Bone marrow (tissue), 2 donors: ENCODE results near the gene ADAP1.

Experiments used
- DNase-seq, 2 donors: peaks; one replicate each; lab custom pipeline; 2025; lab: John Stamatoyannopoulos, UW

ADAP1 gene

DNA sequence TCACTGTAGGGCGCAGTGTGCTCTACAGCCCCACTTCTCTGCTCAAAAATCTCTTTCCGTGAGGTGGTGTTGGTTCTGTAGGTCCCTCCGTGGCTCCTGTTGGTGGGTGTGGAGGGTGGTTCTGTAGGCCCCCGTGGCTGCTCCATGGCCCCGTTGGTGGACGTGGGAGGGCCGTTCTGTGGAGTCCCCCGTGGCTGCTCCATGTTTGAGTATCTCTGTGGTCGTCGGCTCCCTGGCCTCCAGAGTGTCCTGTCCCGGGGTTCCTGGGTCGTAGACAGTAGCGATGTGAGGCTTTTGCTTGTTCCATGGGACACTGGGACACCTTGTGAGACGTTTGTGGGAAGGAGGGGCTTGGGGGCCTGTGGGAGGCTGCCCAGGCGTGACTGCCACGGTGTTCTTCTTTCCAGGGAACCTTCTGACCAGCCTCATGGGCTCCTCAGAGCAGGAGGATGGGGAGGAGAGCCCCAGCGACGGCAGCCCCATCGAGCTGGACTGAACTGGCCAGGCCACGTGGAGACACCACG, 59.5 kb downstream of the ADAP1 start:
- DNase-seq, result no peak

DNA sequence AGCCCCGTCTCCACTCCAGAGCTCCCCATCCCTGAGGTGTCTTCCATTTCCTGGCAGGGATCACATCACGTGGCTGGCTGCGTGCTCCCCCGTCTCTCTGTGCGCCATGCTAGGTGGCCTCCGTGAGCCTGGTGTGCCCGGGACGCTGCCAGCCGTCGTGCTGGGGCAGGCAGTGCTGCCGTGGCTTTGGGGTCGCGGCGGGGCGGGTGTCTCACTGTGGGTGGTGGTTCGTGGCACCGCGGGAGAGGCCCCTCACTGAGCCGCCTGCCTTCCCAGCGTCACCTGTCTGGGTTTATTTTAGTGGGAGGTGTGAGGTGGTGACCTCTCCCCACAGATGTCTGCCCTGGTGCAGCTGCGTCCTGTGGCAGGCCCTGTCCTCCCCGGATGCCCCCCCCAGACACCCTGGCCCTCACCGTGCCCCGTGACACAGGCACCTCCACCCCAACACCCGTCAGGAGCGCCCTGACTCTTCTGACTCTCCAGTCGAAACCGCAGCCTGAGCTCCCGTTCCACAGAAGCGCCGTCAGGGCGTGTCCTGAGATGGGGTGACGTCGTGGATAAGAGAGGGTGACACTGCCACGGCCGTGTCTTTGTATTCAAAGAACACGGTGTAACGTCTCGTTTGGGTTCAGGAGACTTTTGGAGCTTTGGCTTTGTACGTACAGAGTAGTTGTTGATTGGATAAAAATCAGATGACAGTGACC, 60.2 kb downstream of the ADAP1 start:
- DNase-seq, result no peak

DNA sequence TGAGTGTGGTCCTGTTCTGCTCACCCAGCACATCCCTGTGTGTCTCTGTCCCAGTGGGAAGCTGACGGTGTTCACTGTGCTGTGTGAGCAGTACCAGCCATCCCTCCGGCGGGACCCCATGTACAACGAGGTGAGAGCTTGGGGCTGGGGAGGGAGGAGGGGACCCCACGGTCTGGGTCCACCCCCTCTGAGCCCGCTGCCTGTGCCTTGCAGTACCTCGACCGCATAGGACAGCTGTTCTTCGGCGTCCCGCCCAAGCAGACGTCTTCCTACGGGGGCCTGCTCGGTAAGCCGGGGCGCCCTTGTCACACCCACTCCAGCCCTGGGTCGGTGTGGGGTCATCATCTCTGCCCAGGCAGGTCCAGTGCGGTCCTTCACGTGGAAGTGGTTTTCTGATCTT, 60.8 kb downstream of the ADAP1 start:
- no peak for DNase-seq

DNA sequence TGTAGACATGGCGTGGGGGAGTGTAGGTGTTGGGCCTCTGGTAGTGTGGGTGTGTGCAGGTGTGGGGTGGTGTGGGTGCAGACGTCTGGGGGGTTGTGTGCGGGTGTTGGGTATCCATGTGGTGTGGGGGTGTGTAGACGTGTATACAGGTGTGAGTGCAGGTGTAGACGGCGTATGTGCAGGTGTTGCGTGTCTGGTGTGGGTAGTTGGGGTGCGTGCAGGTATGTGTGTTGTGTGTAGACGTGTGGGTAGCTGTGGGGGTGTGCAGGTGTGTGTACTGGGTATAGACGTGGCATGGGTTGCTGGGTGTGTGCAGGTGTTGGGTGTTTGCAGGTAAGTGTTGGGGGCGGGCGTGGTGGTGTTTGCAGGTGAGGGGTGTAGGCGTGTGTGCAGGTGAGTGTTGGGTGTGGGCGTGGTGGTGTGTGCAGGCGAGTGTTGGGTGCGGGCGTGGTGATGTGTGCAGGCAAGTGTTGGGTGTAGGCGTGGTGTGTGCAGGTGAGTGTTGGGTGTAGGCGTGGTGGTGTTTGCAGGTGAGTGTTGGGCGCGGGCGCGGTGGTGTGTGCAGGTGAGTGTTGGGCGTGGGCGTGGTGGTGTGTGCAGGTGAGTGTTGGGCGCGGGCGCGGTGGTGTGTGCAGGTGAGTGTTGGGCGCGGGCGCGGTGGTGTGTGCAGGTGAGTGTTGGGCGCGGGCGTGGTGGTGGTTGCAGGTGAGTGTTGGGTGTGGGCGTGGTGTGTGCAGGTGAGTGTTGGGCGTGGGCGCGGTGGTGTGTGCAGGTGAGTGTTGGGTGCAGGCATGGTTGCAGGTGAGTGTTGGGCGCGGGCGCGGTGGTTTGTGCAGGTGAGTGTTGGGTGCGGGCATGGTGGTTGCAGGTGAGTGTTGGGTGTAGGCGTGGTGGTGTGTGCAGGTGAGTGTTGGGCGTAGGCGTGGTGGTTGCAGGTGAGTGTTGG, 61.6 kb downstream of the ADAP1 start:
- no peak for DNase-seq

DNA sequence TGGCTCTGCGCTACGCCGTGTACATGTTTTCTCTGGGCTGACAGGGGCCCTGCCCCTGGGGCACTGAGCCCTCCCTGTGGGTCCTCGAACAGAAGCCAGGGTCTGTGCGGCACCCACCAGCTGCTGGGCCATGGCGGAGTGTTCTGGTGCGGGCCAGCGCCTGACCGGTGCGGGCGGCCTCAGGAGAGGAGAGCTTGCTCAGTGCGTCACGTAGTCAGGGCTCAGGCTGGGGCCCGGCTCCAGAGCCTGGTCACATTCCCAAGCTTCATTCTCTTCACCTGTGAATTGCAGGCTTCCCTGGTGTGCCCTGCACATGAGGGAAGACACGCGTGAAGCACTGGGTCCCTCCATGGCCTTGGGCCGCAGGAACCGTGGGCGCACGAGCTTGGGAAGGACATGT, 62.7 kb downstream of the ADAP1 start:
- DNase-seq, result no peak

DNA sequence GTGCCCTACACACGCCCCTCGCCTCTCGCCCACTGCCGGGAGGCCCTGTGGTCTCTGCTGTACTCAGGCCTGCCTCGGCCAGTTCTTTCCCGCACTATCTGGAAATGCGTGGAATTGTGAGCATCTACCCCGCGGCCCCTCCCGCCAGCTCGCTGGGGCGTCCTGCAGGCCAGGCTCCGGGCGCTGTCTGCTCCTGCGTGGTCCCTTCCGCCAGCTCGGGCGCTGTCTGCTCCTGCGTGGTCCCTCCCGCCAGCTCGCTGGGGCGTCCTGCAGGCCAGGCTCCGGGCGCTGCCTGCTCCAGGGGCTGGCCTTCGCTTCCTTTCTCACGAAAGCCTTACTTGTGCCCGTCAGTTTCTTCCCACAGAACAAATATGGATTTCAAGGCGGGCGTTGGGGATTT, 63.2 kb downstream of the ADAP1 start:
- no peak for DNase-seq

DNA sequence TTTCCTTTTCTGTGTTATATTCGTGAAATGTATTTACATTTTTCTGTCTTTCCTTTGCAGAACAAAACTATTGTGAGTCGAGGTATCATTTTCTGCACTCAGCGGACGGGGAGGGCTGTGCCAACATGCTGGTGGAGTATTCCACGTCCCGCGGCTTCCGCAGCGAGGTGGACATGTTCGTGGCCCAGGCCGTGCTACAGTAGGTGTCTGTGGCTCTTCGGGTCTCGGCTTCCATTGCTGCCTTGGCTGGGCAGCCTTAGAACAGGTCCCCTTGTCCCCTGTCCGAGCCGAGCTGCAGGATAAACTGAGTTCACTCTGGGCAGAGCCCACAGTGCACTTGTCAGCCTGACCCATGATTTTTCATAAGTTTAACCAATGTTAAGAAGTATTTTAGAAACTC, 63.6 kb downstream of the ADAP1 start:
- DNase-seq, result no peak

DNA sequence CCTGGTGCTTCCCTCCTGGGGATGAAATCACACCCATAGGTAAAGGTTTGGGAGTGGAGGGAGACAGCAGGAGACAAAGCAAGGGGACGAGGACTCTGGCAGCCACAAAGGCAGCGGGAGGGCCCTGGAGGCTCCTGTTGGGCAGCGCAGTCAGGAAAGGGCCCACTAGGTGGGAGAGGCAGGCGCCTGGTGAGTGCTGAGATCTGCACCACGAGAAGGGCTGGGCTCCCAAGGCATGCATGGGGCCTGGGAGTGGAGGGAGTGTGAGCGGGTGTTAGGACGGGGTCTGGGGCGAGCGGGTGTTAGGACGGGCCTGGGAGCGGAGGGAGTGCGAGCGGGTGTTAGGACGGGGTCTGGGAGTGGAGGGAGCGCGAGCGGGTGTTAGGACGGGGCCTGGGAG, 65.1 kb downstream of the ADAP1 start:
- no peak for DNase-seq

DNA sequence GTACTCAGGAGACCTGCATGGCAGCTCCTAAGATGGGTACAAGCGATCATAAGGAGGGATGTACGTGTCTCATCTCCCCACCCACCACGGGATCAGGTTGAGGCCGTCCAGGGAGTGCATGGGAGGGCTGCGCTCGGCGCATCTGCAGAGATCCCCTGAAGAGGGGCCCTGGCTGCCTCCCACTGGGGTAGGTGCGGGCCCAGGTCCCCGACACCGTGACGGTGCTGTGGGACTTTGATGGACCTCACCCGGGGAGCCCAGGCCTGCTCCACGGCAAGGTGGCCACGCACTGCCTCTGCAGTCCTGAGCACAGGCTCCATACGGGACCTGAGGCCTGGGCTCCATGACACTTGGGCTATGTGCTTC, 65.5 kb downstream of the ADAP1 start:
- no peak for DNase-seq

DNA sequence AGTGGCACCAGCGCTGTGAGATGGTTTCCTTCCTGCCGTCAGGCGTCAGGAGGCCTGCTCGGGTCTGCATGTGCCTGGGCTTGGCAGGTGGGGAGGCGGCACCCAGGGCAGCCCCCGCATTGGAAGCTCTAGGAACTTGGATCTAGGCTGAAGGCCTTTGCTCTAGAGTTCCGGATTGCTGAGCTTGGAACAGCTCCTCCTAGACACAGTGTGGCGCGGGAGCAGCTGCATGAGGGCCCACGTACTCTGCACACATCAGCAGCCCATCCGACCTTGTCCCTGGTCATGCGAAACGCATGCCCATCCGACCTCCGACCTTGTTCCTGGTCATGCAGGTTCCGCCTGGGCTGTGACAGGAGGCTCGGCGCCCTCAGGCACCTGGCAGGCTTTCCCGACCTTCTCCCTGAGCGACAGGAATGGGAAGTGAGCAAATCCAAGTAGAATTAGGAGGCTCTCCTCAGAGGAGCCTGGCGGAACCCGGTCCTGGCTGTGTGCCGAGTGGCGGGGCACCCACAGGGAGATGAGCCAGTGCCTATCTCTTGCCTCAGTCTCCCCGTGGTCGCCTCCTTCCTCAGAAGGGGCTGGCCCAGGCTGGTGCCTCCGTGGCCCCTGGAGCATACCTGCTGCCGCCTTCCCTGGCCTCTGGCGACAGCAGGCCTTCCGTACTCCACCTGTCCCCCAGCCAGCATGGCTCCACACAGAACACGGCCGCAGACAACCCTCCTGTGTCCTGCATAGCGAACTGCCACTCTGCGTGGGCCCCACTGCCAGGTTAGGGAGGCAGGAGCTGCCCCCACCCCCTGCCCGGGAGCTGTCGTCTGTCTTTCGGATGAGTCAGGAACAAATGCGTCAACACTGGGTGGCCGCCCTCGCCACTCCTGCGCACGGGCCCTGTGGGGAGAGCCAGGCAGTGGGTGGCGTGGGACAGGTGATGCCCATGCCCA, 66.1 kb downstream of the ADAP1 start:
- DNase-seq, result no peak

DNA sequence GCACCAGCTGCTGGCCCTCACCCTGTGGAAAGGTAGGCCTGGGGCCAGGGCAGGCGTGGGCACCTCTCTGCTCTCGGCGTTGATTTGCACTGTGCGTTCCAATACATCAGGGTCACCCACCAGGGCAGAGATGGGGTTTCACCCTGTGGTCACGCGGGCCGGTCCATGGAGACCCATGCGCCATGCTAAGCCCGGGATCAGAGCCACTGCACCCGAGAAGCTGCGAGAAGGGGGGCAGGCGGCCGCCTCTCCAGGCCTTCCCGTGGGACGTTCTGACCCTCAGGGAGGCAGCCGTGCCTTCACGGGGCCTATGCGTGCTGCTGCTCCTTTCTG, 67.0 kb downstream of the ADAP1 start:
- DNase-seq, result no peak

DNA sequence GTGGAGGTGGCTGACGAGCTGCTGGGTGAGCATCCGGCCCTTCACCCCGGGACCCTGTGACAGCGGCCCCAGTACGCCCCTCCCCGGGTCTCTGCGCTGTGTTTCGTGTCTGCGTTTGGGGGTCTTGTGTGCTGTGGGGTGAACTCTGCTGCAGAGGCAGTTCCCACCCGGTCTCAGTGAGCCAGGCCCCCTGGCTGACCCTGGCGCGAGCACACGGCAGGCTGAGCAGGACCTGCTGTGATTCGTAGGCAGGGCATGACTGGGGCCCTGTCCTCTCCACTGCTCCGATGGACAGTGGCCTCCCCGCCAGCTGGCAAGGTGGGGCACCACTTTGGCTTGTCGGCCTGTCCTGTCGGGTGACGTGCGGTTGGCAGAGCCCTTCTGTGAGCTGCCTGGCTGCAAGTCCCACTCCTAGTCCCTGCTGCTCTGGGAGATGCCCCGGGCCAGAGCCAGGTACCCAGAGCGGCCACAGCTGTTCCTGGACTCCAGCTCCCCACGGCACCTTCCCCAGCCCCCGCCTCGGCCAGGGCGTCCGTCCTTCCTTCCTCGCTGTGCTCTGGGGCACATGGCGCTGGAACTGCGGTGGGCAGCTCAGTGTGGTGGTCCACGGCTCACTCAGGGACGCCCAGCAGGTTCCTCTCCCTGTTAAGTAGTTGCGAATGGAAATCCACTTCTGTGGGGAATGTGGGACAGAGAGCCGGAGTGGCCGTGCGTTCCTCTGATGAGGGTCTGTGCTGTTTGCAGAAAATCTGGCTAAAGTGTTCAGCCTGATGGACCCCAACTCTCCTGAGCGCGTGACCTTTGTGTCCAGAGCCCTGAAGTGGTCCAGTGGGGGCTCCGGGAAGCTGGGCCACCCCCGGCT, 67.6 kb downstream of the ADAP1 start:
- no peak for DNase-seq

DNA sequence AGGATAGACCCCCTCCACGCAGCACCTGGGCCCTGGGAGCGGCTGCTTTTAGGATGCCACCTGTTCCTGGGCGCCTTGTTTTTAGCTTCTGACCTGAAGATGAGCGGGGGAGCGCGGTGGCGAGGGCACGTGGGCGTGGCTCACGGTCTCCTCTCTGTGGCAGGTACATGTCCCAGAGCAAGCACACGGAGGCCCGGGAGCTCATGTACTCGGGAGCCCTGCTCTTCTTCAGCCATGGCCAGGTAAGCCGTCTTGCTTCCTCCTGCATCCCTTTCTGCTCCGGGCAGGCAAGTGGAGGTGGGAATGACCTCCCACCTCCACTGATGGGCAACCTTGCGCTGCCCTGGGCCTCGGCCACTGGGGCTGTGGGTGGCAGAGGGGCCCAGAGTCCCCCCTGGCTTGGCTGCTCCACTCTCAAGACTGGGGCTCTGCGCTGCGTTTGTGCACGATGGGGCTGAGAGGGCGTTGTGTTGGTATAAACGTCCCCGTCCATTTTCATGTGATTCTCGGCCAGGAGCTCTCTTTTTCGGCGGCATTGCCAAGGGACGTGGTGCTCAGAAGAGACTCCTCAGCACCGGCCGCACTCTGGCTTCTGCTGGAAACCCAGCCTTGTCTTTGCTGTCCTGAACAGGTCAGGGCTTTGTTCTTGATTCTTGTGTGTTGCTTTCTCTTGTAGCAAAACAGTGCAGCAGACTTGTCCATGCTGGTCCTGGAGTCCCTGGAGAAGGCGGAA, 68.4 kb downstream of the ADAP1 start:
- DNase-seq, result no peak

DNA sequence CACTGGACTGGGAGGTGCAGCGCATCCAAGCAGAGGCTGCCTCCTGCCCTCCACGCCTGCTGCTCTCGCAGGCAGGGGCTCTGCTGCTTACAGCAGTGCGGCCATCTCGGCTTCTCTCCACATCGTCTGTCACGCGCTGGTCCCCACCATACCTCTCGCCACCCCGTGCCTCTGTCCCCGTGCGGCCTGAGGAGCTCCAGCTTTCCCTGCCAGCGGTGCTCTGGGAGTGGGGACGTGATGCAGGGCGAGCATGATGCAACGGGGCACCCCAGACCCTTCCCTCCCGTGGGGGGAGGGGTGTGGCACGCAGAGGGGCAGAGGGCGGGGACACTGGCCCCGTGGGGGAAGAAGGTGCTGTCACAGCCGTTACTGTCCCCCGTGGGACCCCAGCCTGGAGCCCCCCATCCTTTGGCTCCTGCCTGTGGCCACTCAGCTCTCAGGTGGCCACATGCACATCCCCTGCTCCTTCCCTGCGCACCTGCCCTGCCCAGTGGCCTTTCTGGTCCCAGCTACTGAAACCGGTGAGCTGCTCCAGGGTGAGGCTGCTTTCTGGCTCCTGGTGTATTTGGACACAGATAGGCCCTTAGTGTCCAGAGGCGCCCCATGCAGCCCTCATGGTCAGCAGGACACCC, 69.1 kb downstream of the ADAP1 start:
- DNase-seq, result no peak

DNA sequence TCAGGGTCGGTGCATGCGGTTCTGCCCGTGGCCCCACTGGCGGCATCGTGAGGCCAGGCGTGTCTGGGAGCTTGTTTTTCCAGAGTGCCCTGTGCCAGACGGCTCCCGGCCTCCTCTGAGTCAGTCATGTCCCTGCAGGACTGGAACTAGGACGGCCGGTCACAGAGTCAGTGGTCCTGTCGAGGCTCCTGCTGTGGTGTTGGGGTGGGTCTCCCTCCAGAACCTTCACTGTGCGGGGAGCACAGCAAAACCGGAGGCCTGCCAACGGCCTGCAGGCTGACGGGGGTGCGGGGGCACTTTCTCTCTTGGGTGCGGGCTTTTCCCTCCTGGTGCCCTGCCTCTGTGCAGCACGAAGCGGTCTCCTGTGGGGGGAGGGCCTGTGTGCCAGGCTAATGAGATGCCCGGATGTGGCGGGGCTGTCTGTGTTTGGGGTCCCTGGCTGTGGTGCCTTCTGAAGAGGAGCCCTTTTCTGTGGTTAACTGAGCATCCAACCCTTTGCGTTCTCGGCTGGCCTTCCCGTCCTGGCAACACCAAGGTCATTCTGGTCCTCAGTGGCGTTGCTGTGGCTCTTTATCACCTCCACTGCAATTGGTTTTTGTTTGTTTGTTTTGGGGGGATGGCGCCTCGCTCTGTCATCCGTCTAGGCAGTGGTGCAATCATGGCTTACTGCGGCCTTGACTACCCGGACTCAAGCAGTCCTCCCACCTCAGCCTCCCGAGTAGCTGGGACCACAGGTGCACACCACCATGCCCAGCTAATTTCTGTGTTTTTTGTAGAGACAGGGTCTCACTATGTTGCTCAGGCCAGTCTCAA, 70.1 kb downstream of the ADAP1 start:
- DNase-seq, result no peak

DNA sequence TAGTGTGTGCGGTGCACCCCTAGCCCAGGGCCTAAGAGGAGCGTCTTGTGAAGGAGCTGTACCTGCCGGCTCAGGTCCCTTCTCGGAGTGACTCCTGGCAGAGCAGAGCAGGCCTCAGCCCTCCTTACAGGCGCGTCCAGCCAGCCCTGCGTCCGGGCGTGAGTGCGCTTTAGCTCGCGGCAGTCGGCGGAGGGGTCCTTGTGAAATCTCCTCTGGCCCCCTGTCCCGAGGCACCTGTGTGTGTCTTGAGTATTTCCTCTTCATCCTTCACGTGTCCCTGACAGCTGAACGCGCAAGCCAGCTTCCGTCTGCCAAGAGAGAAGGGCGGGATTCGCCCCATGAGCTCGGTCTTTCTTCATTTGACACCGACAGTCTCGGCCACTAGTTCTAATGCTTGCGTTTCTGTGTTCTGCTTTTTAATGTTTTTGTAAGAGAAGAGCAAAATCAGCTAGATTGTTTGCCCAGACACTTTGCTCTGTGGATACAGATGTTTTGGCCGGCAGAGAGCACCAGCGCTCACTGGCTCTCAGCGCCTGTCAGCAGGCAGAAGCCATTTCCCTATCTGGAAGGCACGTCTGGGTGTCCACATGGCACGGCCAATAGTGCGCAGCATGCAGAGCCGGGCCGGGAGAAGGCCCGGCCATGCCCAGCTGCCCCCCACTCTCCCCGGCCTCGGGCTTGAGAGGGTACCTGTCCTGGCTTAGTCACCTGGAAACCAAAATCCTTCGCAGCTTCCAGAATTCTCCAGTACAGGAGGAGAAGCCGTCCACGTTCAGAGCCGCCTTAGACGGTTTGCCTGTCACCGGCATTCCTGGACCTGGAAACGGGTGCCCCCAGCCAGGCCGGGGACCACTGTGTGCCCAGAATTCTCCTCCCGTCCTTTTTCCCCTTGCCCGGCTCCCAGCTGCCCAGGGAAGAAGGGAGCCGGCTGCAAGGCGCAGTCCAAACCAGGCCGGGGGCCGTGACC, 71.1 kb downstream of the ADAP1 start:
- DNase-seq, result no peak

DNA sequence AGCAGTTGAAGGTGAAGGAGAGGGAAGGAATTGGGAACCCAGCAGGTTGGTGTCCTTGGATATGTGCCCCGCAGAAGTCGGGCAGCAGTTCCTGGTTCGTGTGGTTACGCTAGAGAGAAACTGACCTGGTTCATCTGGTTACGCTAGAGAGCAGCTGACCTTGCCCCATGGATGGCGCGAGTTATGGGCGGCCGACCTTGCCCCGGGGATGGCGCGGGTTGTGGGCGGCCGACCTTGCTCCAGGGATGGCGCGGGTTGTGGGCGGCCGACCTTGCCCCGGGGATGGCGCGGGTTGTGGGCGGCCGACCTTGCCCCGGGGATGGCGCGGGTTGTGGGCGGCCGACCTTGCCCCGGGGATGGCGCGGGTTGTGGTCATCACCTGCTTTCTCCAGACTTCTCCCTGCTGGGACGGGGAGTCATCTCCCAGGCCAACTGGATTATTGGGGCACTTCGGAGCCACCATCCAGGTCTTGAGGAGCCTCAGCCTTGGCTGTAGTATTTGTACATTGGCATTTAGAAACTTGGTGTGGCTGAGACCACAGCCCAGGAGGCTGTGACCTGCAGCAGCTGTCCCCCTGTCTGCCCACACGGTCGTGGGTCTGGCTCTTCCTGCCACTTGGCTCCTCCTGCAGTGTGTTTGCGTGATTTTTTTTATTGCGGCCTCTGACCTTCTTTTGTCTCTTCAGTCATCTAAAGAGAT, 72.0 kb downstream of the ADAP1 start:
- DNase-seq, result no peak
